Measurements from ENCODE around the gene FBXO8. TPM values are rescaled to one million over a fixed set of nuclear protein-coding genes. Genes with fewer than 3 reads are reported as not detected.
"Not testable (repeated sequence)": the region's sequence is repeated elsewhere in the genome, so short reads cannot be mapped to it uniquely, and the experiment has no call there.

Gene FBXO8
- total RNA-seq, 1 donor from 2014 or later, result 32.1 TPM

- TF ChIP-seq CTCF (IDR thresholded peaks at IDR 0.05; ENCODE audit: insufficient read depth, low read length, severe bottlenecking), result no peak
- H3K4me3 ChIP-seq (ENCODE audit: low read depth, low read length), result no peak overlapping the region
- DNase-seq (ENCODE audit: low read depth) (peak; percentile 68), FAIRE-seq (no peak)
- H3K36me3 ChIP-seq (ENCODE audit: control insufficient read depth, insufficient read depth, low read length), result no peaks in the 10 kb centered on the region
- H3K27me3 ChIP-seq (ENCODE audit: control insufficient read depth, insufficient read depth, low read length), result no peaks in the 10 kb centered on the region
Observed at GRCh38 chr4:174274436-174274835, 9.0 kb downstream of the FBXO8 start.

GRCh38 chr4:174273930-174274329 lies 9.5 kb downstream of the FBXO8 start:
- DNase-seq (ENCODE audit: low read depth) (no peak), FAIRE-seq (no peak)
- Histone ChIP-seq H3K36me3 (ENCODE audit: control insufficient read depth, insufficient read depth, low read length) (no peaks in the 10 kb centered on the region), H3K4me3 (ENCODE audit: low read depth, low read length) (no peak overlapping the region), H3K27me3 (ENCODE audit: control insufficient read depth, insufficient read depth, low read length) (no peaks in the 10 kb centered on the region)
- no peak for TF ChIP-seq CTCF (IDR thresholded peaks at IDR 0.05; ENCODE audit: insufficient read depth, low read length, severe bottlenecking)

- FAIRE-seq (no peak), DNase-seq (ENCODE audit: low read depth) (no peak)
- Histone ChIP-seq H3K27me3 (ENCODE audit: control insufficient read depth, insufficient read depth, low read length) (no peaks in the 10 kb centered on the region), H3K36me3 (ENCODE audit: control insufficient read depth, insufficient read depth, low read length) (no peaks in the 10 kb centered on the region), H3K4me3 (ENCODE audit: low read depth, low read length) (no peak overlapping the region)
- no peak for TF ChIP-seq CTCF (IDR thresholded peaks at IDR 0.05; ENCODE audit: insufficient read depth, low read length, severe bottlenecking)
Observed at GRCh38 chr4:174266416-174266815, 17.1 kb downstream of the FBXO8 start.

- H3K36me3 ChIP-seq (ENCODE audit: control insufficient read depth, insufficient read depth, low read length), result no peaks in the 10 kb centered on the region
- no peak overlapping the region for H3K4me3 ChIP-seq (ENCODE audit: low read depth, low read length)
- H3K27me3 ChIP-seq (ENCODE audit: control insufficient read depth, insufficient read depth, low read length), result no peaks in the 10 kb centered on the region
- no peak for TF ChIP-seq CTCF (IDR thresholded peaks at IDR 0.05; ENCODE audit: insufficient read depth, low read length, severe bottlenecking)
- DNase-seq (ENCODE audit: low read depth) (no peak), FAIRE-seq (no peak)
Observed at GRCh38 chr4:174265916-174266315, 17.6 kb downstream of the FBXO8 start.

GRCh38 chr4:174263445-174263736 lies 20.1 kb downstream of the FBXO8 start:
- FAIRE-seq, result no peak
- DNase-seq (ENCODE audit: low read depth), result no peak
- Histone ChIP-seq H3K4me3 (ENCODE audit: low read depth, low read length) (no peak overlapping the region), H3K27me3 (ENCODE audit: control insufficient read depth, insufficient read depth, low read length) (no peaks in the 10 kb centered on the region), H3K36me3 (ENCODE audit: control insufficient read depth, insufficient read depth, low read length) (no peaks in the 10 kb centered on the region)
- no peak for TF ChIP-seq CTCF (IDR thresholded peaks at IDR 0.05; ENCODE audit: insufficient read depth, low read length, severe bottlenecking)

GRCh38 chr4:174262624-174263444 lies 20.6 kb downstream of the FBXO8 start:
- no peak for FAIRE-seq

GRCh38 chr4:174261432-174261831 lies 22.0 kb downstream of the FBXO8 start:
- not testable (repeated sequence) for DNase-seq (ENCODE audit: low read depth); H3K4me3 ChIP-seq (ENCODE audit: low read depth, low read length); H3K36me3 ChIP-seq (ENCODE audit: control insufficient read depth, insufficient read depth, low read length); H3K27me3 ChIP-seq (ENCODE audit: control insufficient read depth, insufficient read depth, low read length); FAIRE-seq

More at GRCh38 chr4:174262624-174263444, 20.6 kb downstream of the FBXO8 start:
- Histone ChIP-seq H3K36me3 (ENCODE audit: control insufficient read depth, insufficient read depth, low read length) (no peaks in the 10 kb centered on the region), H3K4me3 (ENCODE audit: low read depth, low read length) (no peak overlapping the region), H3K27me3 (ENCODE audit: control insufficient read depth, insufficient read depth, low read length) (no peaks in the 10 kb centered on the region)
- DNase-seq (ENCODE audit: low read depth), result no peak
- TF ChIP-seq CTCF (IDR thresholded peaks at IDR 0.05; ENCODE audit: insufficient read depth, low read length, severe bottlenecking), result no peak

All from bronchial epithelial cell (primary cell).